ENCODE results near the gene VILL. TPM values are rescaled to one million over a fixed set of nuclear protein-coding genes. Genes with fewer than 3 reads are reported as not detected.

VILL gene
- total RNA-seq, 1 experiment from 2014 or later = 2.9 TPM

DNA sequence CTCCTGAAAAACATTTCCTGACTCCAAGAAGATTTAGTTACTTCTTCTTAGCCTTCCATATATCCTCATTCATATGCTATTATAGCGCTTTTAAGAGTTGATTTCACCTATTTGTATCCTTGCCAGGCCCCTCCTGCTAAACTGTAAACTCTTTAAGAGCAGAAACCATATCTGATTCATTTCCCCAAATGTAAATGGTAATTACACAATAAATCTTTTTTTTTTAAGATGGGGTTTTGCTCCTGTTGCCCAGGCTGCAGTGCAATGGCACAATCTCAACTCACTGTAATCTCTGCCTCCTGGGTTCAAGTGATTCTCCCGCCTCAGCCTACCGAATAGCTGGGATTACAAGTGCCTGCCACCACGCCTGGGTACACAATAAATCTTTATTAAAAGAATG, 52.9 kb downstream of the VILL start:
- H3K4me3 ChIP-seq (ENCODE audit: low read depth, low read length, poor library complexity, severe bottlenecking) = no peak overlapping the region
- TF ChIP-seq, protein P1, sequence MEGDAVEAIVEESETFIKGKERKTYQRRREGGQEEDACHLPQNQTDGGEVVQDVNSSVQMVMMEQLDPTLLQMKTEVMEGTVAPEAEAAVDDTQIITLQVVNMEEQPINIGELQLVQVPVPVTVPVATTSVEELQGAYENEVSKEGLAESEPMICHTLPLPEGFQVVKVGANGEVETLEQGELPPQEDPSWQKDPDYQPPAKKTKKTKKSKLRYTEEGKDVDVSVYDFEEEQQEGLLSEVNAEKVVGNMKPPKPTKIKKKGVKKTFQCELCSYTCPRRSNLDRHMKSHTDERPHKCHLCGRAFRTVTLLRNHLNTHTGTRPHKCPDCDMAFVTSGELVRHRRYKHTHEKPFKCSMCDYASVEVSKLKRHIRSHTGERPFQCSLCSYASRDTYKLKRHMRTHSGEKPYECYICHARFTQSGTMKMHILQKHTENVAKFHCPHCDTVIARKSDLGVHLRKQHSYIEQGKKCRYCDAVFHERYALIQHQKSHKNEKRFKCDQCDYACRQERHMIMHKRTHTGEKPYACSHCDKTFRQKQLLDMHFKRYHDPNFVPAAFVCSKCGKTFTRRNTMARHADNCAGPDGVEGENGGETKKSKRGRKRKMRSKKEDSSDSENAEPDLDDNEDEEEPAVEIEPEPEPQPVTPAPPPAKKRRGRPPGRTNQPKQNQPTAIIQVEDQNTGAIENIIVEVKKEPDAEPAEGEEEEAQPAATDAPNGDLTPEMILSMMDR (conservative IDR thresholded peaks at IDR 0.05; ENCODE audit: low read depth, low read length) = no peak
- TF ChIP-seq EZH2 (IDR thresholded peaks at IDR 0.05; ENCODE audit: borderline replicate concordance, low read depth, low read length, poor library complexity, severe bottlenecking) = no peak
- CTCF ChIA-PET = no interaction called here
- DNase-seq (ENCODE audit: low spot score) = no peak
- H3K27me3 ChIP-seq (replicated peaks; ENCODE audit: insufficient read depth, low read depth, low read length, poor library complexity) = no peaks in the 10 kb centered on the region
- H3K27ac ChIP-seq (ENCODE audit: low read depth, low read length, poor library complexity, severe bottlenecking) = no peak overlapping the region
- no TSS peak for BruUV-seq (replicated peaks)
- intact Hi-C loops (cut with micrococcal nuclease; ENCODE audit: unreplicated experiment) = no loop called here
- no peaks in the 10 kb centered on the region for H3K36me3 ChIP-seq (ENCODE audit: insufficient read depth, low read length, poor library complexity, severe bottlenecking)
- no peaks in the 10 kb centered on the region for H3K9me3 ChIP-seq (ENCODE audit: low read depth, low read length, poor library complexity, severe bottlenecking)
- POLR2A ChIA-PET (ENCODE audit: low non-redundant PET) = no interaction called here
- no peaks in the 10 kb centered on the region for H3K4me1 ChIP-seq (ENCODE audit: insufficient read depth, low read length, poor library complexity, severe bottlenecking)

DNA sequence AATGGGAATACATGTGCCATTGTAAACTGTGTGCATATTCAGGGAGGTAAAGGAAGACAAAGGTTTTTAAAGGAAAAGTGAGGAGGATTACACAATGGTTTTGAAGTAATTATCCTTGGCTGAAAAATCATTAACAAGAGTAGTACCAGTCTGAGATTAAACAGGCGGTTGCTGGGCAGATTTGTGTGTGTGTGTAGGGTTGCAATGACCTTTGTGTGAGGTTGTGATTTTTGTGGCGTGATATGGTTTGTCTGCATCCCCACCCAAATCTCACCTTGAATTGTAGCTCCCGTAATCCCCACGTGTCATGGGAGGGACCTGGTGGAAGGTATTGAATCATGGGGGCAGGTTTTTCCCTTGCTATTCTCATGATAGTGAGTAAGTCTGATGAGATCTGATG, 55.4 kb downstream of the VILL start:
- Histone ChIP-seq H3K4me3 (ENCODE audit: low read depth, low read length, poor library complexity, severe bottlenecking) (no peak overlapping the region), H3K36me3 (ENCODE audit: insufficient read depth, low read length, poor library complexity, severe bottlenecking) (no peaks in the 10 kb centered on the region), H3K9me3 (ENCODE audit: low read depth, low read length, poor library complexity, severe bottlenecking) (no peaks in the 10 kb centered on the region), H3K27ac (ENCODE audit: low read depth, low read length, poor library complexity, severe bottlenecking) (no peak overlapping the region), H3K4me1 (ENCODE audit: insufficient read depth, low read length, poor library complexity, severe bottlenecking) (no peaks in the 10 kb centered on the region), H3K27me3 (replicated peaks; ENCODE audit: insufficient read depth, low read depth, low read length, poor library complexity) (no peaks in the 10 kb centered on the region)
- TF ChIP-seq, protein P1 (conservative IDR thresholded peaks at IDR 0.05; ENCODE audit: low read depth, low read length) = no peak
- no peak for TF ChIP-seq EZH2 (IDR thresholded peaks at IDR 0.05; ENCODE audit: borderline replicate concordance, low read depth, low read length, poor library complexity, severe bottlenecking)
- POLR2A ChIA-PET (ENCODE audit: low non-redundant PET) = no interaction called here
- DNase-seq (ENCODE audit: low spot score) = no peak
- intact Hi-C loops (cut with micrococcal nuclease; ENCODE audit: unreplicated experiment) = no loop called here
- no TSS peak for BruUV-seq (replicated peaks)
- CTCF ChIA-PET = no interaction called here

DNA sequence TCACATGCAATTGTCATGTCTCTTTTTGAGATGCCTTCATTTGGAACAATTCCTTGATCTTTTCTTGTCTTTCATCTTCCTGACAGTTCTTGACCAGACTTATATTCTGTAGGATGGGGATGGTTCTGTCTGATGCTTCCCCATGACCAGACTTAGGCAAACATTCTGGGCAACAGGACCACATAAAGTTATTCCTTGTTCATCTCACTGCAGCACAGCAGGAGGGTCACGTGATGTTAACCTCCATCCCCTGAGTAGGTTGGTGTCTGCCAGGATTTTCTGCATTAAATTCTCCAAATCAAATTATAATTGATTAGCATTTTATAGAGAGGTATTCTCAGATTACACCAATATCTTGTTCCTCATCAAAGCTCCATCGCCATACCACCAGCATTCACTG, 56.2 kb downstream of the VILL start:
- Histone ChIP-seq H3K27ac (ENCODE audit: low read depth, low read length, poor library complexity, severe bottlenecking) (no peak overlapping the region), H3K4me3 (ENCODE audit: low read depth, low read length, poor library complexity, severe bottlenecking) (no peak overlapping the region), H3K4me1 (ENCODE audit: insufficient read depth, low read length, poor library complexity, severe bottlenecking) (no peaks in the 10 kb centered on the region), H3K36me3 (ENCODE audit: insufficient read depth, low read length, poor library complexity, severe bottlenecking) (no peaks in the 10 kb centered on the region), H3K27me3 (replicated peaks; ENCODE audit: insufficient read depth, low read depth, low read length, poor library complexity) (no peaks in the 10 kb centered on the region), H3K9me3 (ENCODE audit: low read depth, low read length, poor library complexity, severe bottlenecking) (no peaks in the 10 kb centered on the region)
- no peak for TF ChIP-seq EZH2 (IDR thresholded peaks at IDR 0.05; ENCODE audit: borderline replicate concordance, low read depth, low read length, poor library complexity, severe bottlenecking)
- TF ChIP-seq, protein P1 (conservative IDR thresholded peaks at IDR 0.05; ENCODE audit: low read depth, low read length) = no peak
- intact Hi-C loops (cut with micrococcal nuclease; ENCODE audit: unreplicated experiment) = no loop called here
- CTCF ChIA-PET = no interaction called here
- no TSS peak for BruUV-seq (replicated peaks)
- DNase-seq (ENCODE audit: low spot score) = no peak
- POLR2A ChIA-PET (ENCODE audit: low non-redundant PET) = no interaction called here
